ENCODE results near the gene SYT9. TPM values are rescaled to one million over a fixed set of nuclear protein-coding genes. Genes with fewer than 3 reads are reported as not detected.

SYT9 gene
- total RNA-seq, 2 donors from 2014 or later = 0.08 to 0.24 TPM

DNA sequence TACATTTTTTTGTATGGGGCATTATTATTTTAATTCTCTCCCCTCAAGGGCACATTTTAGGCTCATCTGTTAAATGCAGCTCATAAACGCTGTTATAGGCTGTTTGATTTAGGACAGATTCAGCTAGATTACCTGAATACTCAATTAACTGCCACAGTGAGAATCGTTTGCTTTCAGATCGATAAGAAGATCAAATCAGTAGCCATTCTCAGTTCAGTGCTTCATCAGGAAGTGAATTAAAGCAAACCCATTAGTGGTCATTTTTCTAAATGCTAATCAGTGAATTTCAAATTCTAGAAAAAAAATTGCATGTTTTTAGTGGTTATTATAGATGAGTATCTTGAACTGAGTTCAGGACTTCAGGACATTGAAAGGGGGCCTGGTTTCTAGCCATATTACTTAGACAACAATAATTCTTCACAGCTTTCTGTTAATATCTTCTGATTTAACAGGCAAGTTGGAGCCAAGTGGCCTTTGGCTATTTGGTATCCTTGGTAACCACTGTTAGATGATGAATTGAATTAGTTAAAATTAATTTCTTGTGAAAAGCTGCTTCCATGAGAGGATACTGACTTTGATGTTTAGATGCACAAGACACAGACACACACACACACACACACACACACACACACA, 18.6 kb downstream of the SYT9 start:
- DNase-seq = no peak
- intact Hi-C loops (cut with DNase I) = no loop called here
- no peak for ATAC-seq

GRCh38 chr11:7272373-7272772, 20.7 kb downstream of the SYT9 start:
- ATAC-seq = no peak
- intact Hi-C loops (cut with DNase I) = no loop called here
- no peak for DNase-seq

DNA sequence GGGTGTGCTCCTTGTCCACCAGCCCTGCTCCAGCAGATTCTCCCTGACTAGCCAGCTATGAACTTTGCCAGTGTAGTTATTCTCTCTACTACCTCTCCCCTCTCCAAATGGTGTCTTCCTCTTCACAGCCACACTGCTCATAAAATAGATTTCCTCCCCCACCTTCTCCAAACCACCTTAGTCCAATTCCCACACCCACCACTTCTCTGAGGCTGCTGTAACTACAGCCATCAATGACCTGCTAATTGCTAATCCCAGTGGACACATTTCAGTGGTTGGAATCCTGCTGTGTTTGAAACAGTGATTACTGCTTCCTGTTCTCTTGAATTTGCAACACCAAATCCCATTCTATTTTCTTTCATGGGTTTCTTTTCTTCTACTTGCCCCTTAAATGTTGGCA, 23.4 kb downstream of the SYT9 start:
- no peak for DNase-seq
- ATAC-seq = no peak
- intact Hi-C loops (cut with DNase I) = no loop called here

DNA sequence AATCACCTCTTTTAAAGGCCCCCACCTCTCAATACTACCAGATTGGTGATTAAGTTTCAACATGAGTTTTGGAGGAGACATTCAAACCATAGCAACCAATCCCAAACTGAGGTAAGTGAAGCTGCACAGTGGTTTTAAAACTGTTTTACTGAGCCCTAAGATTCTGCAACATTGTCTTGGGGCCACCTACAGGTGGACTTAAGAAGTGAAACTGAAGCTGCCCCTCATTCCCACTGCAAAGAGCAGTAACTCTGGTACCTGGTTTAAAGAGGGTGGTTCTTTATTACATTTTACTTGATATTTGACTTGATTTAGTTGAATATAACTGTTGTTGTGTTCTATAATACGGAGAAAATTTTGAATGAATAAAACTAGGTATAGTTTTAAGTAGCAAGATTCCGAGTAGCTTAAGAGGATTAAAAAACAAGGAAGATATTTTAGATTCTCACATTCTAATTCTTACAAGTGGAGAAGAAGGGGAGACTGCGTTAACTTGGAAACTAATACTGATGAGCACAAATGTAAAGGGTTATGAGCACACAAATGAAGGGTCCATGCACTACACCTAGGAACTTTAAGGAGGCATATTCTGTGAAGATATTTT, 26.7 kb downstream of the SYT9 start:
- intact Hi-C loops (cut with DNase I) = no loop called here
- no peak for ATAC-seq
- no peak for DNase-seq

GRCh38 chr11:7279676-7280075, 28.0 kb downstream of the SYT9 start:
- DNase-seq (no peak), ATAC-seq (no peak)
- intact Hi-C loops (cut with DNase I) = no loop called here

GRCh38 chr11:7281079-7281478, 29.4 kb downstream of the SYT9 start:
- ATAC-seq (no peak), DNase-seq (no peak)
- intact Hi-C loops (cut with DNase I) = no loop called here

DNA sequence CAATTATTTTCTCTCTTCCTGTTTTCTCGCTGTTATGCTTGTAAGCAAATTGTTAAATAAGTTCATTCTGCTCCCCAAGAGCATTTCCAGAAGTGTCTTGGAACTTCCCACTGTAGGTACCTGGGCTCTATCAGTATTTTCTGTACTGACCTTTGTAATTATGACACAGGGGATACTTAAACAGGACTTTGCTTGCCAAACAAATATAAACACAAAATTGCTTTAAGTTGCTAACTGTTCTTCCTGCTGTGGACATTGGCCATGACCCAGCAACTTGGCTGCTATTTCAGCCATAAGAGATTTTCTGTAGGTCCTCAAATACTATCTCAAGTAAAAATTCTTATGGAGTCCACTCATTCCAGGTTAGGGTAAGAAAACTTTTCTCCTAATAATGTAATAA, 30.1 kb downstream of the SYT9 start:
- intact Hi-C loops (cut with DNase I) = no loop called here
- DNase-seq = no peak
- ATAC-seq = no peak

DNA sequence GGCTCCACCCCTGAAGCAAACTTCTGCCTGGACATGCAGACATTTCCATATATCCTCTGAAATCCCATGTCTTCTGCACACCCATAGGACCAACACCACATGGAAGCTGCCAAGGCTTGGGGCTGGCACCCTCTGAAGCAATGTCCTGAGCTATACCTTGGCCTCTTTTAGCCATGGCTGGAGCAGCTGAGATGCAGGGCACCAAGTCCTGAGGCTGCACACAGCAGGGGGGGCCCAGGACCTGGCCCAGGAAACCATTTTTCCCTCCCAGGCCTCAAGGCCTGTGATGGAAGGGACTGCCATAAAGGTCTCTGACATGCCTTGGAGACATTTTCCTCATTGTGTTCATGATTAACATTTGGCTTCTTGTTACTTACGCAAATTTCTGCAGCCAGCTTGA, 34.5 kb downstream of the SYT9 start:
- ATAC-seq = no peak
- intact Hi-C loops (cut with DNase I) = no loop called here
- DNase-seq = no peak

GRCh38 chr11:7291100-7291829, 39.6 kb downstream of the SYT9 start:
- intact Hi-C loops (cut with DNase I) = no loop called here
- ATAC-seq = no peak

GRCh38 chr11:7292922-7293321, 41.2 kb downstream of the SYT9 start:
- DNase-seq (no peak), ATAC-seq (no peak)
- intact Hi-C loops (cut with DNase I) = no loop called here

More at GRCh38 chr11:7291100-7291829, 39.6 kb downstream of the SYT9 start:
- DNase-seq = no peak

GRCh38 chr11:7299393-7299792, 47.7 kb downstream of the SYT9 start:
- no peak for ATAC-seq
- no peak for DNase-seq
- intact Hi-C loops (cut with DNase I) = no loop called here

DNA sequence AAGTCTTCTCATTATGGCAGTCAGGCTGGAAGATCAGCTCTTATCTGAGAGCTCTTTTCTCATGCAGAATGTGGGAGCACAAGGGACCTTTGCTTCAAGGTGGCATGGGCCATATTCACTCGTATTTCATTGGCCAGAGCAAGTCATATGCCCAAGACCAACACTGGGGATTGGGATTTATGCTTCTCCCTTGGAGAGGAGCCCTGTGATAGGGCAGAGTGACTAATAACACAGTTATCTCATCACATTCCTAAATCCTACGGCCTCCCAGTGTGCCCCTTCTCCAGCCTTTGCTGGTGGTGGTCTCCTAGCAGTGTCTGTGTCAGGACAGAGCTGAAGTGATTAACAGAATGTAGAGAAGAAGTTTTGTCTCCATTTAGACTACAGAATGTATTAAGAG, 48.6 kb downstream of the SYT9 start:
- DNase-seq (no peak), ATAC-seq (no peak)
- intact Hi-C loops (cut with DNase I) = no loop called here

DNA sequence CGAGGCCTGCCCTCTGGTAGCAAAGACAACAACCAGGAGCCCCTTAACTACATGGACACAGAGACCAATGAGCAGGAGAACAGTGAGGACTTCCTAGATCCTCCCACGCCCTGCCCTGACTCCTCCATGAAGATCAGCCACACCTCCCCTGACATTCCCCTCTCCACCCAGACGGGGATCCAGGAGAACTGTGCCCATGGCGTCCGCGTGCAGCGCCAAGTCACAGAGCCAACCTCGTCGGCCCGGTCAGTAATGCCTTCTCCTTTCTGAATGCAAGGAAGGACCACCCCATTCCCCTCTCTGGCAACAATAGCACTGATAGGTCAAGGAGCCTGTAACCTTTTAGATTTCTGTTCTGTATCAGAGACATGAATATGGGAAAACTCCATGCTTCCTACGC, 51.4 kb downstream of the SYT9 start:
- DNase-seq (no peak), ATAC-seq (no peak)
- intact Hi-C loops (cut with DNase I) = no loop called here

DNA sequence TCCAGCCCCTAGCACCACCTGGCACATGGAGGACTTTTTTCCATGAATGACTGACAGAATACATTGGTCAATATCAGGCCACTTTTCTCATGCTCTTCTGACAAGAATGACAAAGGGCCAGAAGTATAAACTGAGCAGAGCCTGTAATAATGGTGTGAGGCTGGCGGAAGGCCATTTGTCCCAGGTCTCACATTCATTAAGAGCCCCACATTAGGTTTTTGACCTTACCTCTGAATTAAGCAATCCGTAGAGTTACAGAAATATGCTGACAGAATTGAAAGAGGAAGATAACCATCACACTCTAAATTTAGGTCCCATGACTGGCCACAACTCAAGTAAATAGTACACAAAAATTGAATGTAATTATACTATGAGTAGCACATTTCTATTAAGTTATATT, 55.2 kb downstream of the SYT9 start:
- DNase-seq = no peak
- intact Hi-C loops (cut with DNase I) = no loop called here

DNA sequence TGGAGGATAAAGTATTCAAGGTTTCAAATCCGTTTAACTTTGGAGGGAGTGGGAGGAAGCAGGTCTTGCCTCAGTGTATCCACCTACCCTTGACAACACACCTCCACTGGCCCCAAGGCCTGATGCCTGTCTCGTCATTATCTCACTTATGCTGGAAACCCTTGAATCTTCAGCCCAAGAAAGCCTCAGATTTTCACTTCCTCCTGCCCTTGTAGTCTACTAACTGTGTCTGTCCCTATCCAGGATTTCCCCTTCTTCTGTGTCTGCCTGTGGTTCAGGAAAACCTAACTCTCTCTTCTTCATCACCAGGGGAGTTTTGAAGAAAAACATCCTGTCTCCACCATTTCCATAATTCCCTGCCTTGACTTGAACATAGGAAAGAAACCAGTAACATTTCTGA, 56.1 kb downstream of the SYT9 start:
- DNase-seq (no peak), ATAC-seq (no peak)
- intact Hi-C loops (cut with DNase I) = no loop called here

More for the DNA sequence above, 55.2 kb downstream of the SYT9 start:
- no peak for ATAC-seq

GRCh38 chr11:7311903-7312302, 60.2 kb downstream of the SYT9 start:
- intact Hi-C loops (cut with DNase I) = no loop called here
- DNase-seq (no peak), ATAC-seq (no peak)

GRCh38 chr11:7314811-7315604, 63.3 kb downstream of the SYT9 start:
- ATAC-seq (no peak), DNase-seq (no peak)
- intact Hi-C loops (cut with DNase I) = no loop called here

DNA sequence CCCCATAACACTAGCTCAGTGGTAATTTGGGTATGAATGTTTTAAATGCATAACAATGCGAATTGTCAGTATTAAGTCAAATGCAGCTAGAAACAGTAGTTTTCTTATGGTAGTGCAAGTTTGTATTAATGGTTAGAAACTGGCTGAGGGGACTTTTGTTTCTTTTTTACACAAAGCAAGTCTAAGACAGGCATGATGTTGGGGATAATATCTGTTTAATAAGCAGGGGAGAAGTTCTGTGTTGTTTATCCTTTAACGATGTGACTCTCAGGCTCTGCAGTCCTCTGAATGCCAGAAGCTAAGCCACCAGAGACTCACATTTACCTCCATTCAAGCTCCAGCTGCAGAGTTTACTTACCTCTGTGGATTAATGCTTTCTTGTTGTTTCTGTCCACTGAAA, 67.8 kb downstream of the SYT9 start:
- DNase-seq (no peak), ATAC-seq (no peak)
- intact Hi-C loops (cut with DNase I) = no loop called here

DNA sequence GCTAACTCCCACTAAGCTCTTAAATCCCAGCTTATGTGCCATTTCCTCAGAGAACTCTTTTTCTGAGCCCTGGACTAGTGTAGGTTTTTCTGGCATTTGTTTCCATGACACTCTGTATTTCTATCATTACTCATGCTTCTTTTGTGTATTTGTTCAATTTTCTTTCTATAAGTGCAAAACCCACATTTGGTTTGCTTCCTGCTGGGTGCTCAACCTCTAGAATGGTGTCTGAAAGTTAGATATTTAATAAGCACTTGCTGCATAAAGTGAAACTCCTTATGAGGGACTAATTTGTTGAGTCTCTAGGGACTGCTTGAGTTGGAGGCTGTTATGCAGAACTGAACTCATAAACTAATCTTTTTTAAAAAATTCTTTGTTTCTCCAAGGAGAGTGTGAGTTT, 68.6 kb downstream of the SYT9 start:
- no peak for DNase-seq
- ATAC-seq = no peak
- intact Hi-C loops (cut with DNase I) = no loop called here
